Prostate gland (tissue), 2 donors: ENCODE measurements around the gene ZBTB40.

ENCODE experiments used
- POLR2A ChIP-seq: fragments of 450-650 bp; IDR thresholded peaks from one replicate; pipeline ENCODE4 v1.6.1; 2016; ENCODE audit warnings: antibody characterized with exemption, mild to moderate bottlenecking
- POLR2AphosphoS5 ChIP-seq: sonication (generic); formaldehyde crosslinking; IDR thresholded peaks from one replicate; pipeline ENCODE4 v1.6.1; 2017; ENCODE audit warnings: antibody characterized with exemption
- TF ChIP-seq, protein P1 (sequence below), 4 experiments: fragments of 200-600 bp in 2 of 4; fragments of 450-650 bp in 2 of 4; sonication (generic) in 2 of 4; IDR thresholded peaks; 1 replicate in 3 of 4; 2 replicates in 1 of 4; pipeline ENCODE4 v1.5.1; 2016 to 2019; ENCODE audit warnings: antibody characterized with exemption in 4 of 4, mild to moderate bottlenecking in 2 of 4, moderate library complexity in 2 of 4

DNA sequence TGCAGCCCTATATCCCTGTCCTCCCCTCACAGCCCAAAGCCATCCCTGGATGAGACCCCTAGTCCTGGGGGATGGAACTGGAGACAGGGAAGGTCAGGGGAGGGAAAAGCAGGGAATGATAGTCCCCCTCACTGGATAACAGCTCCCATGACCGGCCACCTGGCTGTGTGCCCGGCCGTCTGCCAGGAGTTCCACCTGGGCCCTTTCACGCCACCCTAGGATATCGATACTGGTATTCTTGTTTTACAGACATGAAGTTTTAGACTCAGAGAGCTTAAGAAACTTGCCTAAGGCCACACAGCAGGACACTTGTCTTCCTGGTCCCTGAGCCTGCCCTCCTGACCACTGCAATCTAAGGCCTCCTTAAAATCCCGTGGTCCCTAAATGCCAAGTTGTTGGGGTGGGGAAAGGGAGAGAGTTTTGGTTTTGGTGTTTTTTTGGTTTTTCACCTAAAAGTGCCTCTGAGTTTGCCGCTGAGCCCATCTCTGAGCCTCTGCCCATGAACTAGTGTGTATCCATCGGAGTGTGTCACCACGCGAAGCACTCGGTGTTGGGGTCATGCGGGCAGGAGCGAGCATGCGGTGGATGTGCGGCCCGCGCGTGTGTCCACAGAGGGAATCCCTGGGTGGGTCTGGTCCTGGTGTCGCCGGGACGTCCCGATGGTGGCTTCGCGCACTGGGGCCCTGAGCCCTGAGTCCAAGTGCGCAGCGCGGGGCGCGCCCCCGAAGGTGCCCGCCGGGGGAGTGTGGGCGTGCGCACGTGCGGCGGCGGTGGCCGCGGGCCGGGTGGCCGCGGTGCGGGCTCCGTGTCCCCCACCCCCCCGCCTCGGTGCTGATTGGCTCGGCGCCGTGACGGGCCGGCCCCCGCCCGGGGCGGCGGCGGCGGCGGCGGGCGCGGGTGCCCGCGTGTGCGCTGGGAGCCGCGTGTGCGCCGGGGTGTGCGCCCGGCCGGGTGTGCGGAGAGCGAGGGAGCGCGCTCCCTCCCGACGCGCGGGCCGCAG, 111.2 kb downstream of the ZBTB40 start, which contains the start of gene EPHA8:
- TF ChIP-seq POLR2AphosphoS5 (no peak), POLR2A (no peak)
- TF ChIP-seq, protein P1, sequence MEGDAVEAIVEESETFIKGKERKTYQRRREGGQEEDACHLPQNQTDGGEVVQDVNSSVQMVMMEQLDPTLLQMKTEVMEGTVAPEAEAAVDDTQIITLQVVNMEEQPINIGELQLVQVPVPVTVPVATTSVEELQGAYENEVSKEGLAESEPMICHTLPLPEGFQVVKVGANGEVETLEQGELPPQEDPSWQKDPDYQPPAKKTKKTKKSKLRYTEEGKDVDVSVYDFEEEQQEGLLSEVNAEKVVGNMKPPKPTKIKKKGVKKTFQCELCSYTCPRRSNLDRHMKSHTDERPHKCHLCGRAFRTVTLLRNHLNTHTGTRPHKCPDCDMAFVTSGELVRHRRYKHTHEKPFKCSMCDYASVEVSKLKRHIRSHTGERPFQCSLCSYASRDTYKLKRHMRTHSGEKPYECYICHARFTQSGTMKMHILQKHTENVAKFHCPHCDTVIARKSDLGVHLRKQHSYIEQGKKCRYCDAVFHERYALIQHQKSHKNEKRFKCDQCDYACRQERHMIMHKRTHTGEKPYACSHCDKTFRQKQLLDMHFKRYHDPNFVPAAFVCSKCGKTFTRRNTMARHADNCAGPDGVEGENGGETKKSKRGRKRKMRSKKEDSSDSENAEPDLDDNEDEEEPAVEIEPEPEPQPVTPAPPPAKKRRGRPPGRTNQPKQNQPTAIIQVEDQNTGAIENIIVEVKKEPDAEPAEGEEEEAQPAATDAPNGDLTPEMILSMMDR (IDR thresholded peaks at IDR 0.05) = no peak
